ENCODE measurements around the gene CECR2. TPM values are rescaled to one million over a fixed set of nuclear protein-coding genes. Genes with fewer than 3 reads are reported as not detected.
"Not testable (repeated sequence)": the region's sequence is repeated elsewhere in the genome, so short reads cannot be mapped to it uniquely, and the experiment has no call there.

CECR2 gene
- total and polyA plus RNA-seq, 4 experiments from 2014 or later, result not detected

DNA sequence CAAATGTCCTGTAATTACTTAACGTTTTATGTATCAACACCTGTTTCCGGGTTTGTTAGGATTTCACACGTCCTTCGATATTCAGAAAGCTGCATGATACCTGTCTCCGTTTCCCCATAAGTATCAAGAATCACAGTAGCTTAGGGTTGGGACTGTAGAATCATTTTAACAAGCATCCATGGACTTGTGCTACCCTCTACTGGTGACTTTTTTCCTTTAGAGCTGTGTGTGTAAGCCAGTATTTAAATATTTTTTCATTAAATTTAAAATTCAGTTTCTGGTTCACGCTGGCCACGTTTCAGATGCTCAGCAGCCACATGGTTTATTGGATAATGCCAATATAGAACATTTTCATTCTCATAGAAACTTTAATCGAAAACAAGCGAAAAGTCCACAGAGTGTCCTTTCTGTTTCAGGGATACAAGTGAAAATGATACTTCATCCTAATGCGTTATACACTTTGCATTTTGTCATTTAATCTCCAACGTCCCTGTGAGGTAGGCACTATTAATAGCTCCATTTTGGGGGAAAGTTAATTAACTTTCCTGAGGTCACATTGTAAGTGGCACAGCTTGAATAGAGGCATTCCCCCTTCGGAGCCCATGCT lies 132.5 kb downstream of the CECR2 start:
- intact Hi-C loops (cut with micrococcal nuclease), result loop anchor here (1.0 to 5.0 kb wide), 4 partner anchors 296 to 426 kb away; partner anchors contain the start of gene HDHD5
- DNase-seq, result peak; percentile 45 to 62 (median 61)
- ChIA-PET POLR2A (ENCODE audit: partially characterized antibody) (interaction anchor here (0.7 to 1.1 kb wide), 5 partner anchors 296 to 686 kb away, joined by 3 to 7 read pairs (median 4); no protein-coding TSS in a partner anchor), CTCF (ENCODE audit: partially characterized antibody) (interaction anchor here (0.7 to 5.1 kb wide), 32 partner anchors 9 to 588 kb away, joined by 3 to 132 read pairs (median 4); partner anchors contain the start of gene HDHD5)
- Histone ChIP-seq H3K36me3 (ENCODE audit: insufficient read depth, low read length) (no peaks in the 10 kb centered on the region), H3K9me3 (ENCODE audit: control insufficient read depth in 1 of 2, low read length in 2 of 2) (no peaks in the 10 kb centered on the region), H3K4me3 (ENCODE audit: low read length in 2 of 2) (no peak overlapping the region), H3K27me3 (ENCODE audit: insufficient read depth, low read length) (no peaks in the 10 kb centered on the region), H3K4me1 (ENCODE audit: insufficient read depth, low read length) (no peaks in the 10 kb centered on the region), H3K27ac (ENCODE audit: low read depth, low read length) (no peak overlapping the region)
- Mint-ChIP-seq H3K4me3 (no peak overlapping the region), H3K9me3 (no peaks in the 10 kb centered on the region), H3K27ac (no peak overlapping the region), H3K4me1 (peaks cover 0 to 2% (median 0%) of the 10 kb centered on the region in 4 donors), H3K36me3 (no peaks in the 10 kb centered on the region), H3K27me3 (peaks cover 5 to 9% of the 10 kb centered on the region in 2 donors)

DNA sequence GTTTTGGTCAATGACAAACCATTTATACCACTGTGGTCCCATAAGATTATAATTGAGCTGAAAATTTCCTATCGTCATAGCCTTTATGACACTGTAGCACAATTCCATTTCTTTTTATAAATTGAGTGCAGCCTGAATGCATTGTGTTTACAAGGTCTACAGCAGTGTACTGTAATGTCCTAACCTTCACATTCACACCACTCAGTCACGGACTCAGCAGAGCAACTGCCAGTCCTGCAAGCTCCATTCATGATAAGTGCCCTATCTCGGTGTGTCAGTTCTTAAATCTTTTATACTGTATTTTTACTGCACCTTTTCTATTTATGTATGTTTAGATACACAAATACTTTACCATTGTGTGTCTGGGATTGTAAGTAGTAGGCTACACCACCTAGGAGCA lies 138.8 kb downstream of the CECR2 start:
- no peaks in the 10 kb centered on the region for H3K36me3 ChIP-seq (ENCODE audit: insufficient read depth, low read length)
- H3K4me1 ChIP-seq (ENCODE audit: insufficient read depth, low read length), result no peaks in the 10 kb centered on the region
- H3K27ac ChIP-seq (ENCODE audit: low read depth, low read length), result no peak overlapping the region
- Mint-ChIP-seq H3K27ac (no peak overlapping the region), H3K9me3 (no peaks in the 10 kb centered on the region), H3K4me3 (no peak overlapping the region), H3K4me1 (no peaks in the 10 kb centered on the region), H3K27me3 (peaks cover 3 to 6% of the 10 kb centered on the region in 2 donors), H3K36me3 (no peaks in the 10 kb centered on the region)
- intact Hi-C loops (cut with micrococcal nuclease), result no loop called here
- no peaks in the 10 kb centered on the region for H3K9me3 ChIP-seq (ENCODE audit: control insufficient read depth in 1 of 2, low read length in 2 of 2)
- POLR2A ChIA-PET (ENCODE audit: partially characterized antibody), result no interaction called here
- DNase-seq, result no peak
- H3K27me3 ChIP-seq (ENCODE audit: insufficient read depth, low read length), result no peaks in the 10 kb centered on the region
- no peak overlapping the region for H3K4me3 ChIP-seq (ENCODE audit: low read length in 2 of 2)
- CTCF ChIA-PET (ENCODE audit: partially characterized antibody), result no interaction called here

DNA sequence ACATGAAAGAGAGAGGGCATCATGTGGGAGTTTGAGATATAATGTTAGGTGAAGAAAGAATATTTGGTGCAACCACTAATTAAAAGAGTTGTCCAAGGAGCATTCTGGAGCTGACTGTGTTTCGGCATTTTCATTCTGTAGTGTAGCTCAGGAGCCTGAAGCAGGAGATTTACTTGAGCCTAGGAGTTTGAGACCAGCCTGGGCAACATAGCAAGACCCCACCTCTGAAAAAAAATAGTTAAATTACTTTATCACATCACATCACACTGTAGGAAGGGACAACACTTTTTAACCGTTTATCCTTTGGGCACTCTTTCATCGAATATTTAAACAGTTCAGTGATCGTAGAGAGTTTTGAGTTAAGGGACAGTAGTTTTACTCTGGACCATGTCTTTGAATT lies 143.7 kb downstream of the CECR2 start:
- no peaks in the 10 kb centered on the region for H3K9me3 ChIP-seq (ENCODE audit: control insufficient read depth in 1 of 2, low read length in 2 of 2)
- Mint-ChIP-seq H3K4me1 (no peaks in the 10 kb centered on the region), H3K9me3 (no peaks in the 10 kb centered on the region), H3K36me3 (no peaks in the 10 kb centered on the region), H3K27me3 (peaks cover 4 to 9% of the 10 kb centered on the region in 2 donors), H3K4me3 (no peak overlapping the region), H3K27ac (no peak overlapping the region)
- no peaks in the 10 kb centered on the region for H3K36me3 ChIP-seq (ENCODE audit: insufficient read depth, low read length)
- POLR2A ChIA-PET (ENCODE audit: partially characterized antibody), result interaction anchor here (1.2 kb wide), 1 partner anchor 9 kb away, joined by 3 read pairs; no protein-coding TSS in a partner anchor
- no peaks in the 10 kb centered on the region for H3K27me3 ChIP-seq (ENCODE audit: insufficient read depth, low read length)
- CTCF ChIA-PET (ENCODE audit: partially characterized antibody), result no interaction called here
- intact Hi-C loops (cut with micrococcal nuclease), result no loop called here
- no peak for DNase-seq
- no peaks in the 10 kb centered on the region for H3K4me1 ChIP-seq (ENCODE audit: insufficient read depth, low read length)
- no peak overlapping the region for H3K27ac ChIP-seq (ENCODE audit: low read depth, low read length)
- no peak overlapping the region for H3K4me3 ChIP-seq (ENCODE audit: low read length in 2 of 2)

DNA sequence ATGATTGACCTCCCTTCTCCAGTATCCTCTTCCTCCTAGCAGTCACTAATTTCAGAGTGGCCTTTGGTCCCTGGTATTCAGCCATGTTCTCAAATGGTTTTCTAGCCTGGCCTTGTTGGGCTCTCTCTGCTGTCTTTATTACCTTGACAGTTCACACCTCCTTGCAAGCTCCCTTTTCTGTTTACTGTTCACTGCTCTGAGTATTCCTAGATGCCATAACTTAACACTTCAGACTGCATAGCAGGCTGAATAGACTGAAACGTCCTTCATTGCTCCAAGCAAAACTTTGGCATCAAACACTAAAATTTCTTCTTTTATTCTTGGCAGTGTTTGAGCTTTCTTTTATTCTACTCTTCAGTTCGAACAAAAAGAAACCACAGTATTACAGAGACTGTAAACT lies 144.4 kb downstream of the CECR2 start:
- DNase-seq, result no peak
- no peaks in the 10 kb centered on the region for H3K4me1 ChIP-seq (ENCODE audit: insufficient read depth, low read length)
- Mint-ChIP-seq H3K36me3 (no peaks in the 10 kb centered on the region), H3K27ac (no peak overlapping the region), H3K27me3 (peaks cover 4 to 14% of the 10 kb centered on the region in 2 donors), H3K4me1 (no peaks in the 10 kb centered on the region), H3K4me3 (no peak overlapping the region), H3K9me3 (no peaks in the 10 kb centered on the region)
- H3K36me3 ChIP-seq (ENCODE audit: insufficient read depth, low read length), result no peaks in the 10 kb centered on the region
- no peak overlapping the region for H3K27ac ChIP-seq (ENCODE audit: low read depth, low read length)
- intact Hi-C loops (cut with micrococcal nuclease), result no loop called here
- no peak overlapping the region for H3K4me3 ChIP-seq (ENCODE audit: low read length in 2 of 2)
- CTCF ChIA-PET (ENCODE audit: partially characterized antibody), result no interaction called here
- no peaks in the 10 kb centered on the region for H3K9me3 ChIP-seq (ENCODE audit: control insufficient read depth in 1 of 2, low read length in 2 of 2)
- POLR2A ChIA-PET (ENCODE audit: partially characterized antibody), result interaction anchor here (1.2 kb wide), 1 partner anchor 10 kb away, joined by 3 read pairs; no protein-coding TSS in a partner anchor
- H3K27me3 ChIP-seq (ENCODE audit: insufficient read depth, low read length), result no peaks in the 10 kb centered on the region

DNA sequence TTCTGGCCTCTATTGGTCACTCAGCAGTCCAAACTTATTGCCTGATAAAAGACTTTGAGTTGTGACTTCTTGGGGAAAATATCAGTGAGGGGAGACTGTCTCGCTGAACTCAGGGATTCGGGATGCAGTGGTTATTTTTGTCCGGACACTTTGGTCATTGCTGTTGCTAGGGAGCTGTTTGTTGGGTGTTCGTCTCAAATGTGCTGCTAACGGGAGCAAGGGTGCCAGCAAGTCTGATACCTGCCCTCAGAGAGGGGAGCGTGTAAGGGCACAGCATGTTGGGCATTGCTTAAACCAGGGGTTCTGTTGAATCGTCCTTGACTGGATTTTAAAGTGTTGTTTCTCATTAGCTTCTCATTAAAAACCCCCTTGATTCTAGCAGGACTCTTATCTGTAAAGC lies 144.8 kb downstream of the CECR2 start:
- ChIA-PET CTCF (ENCODE audit: partially characterized antibody) (no interaction called here), POLR2A (ENCODE audit: partially characterized antibody) (interaction anchor here (1.2 kb wide), 1 partner anchor 10 kb away, joined by 3 read pairs; no protein-coding TSS in a partner anchor)
- no peak for DNase-seq
- Histone ChIP-seq H3K4me3 (ENCODE audit: low read length in 2 of 2) (no peak overlapping the region), H3K4me1 (ENCODE audit: insufficient read depth, low read length) (no peaks in the 10 kb centered on the region), H3K27ac (ENCODE audit: low read depth, low read length) (no peak overlapping the region), H3K27me3 (ENCODE audit: insufficient read depth, low read length) (no peaks in the 10 kb centered on the region), H3K36me3 (ENCODE audit: insufficient read depth, low read length) (no peaks in the 10 kb centered on the region), H3K9me3 (ENCODE audit: control insufficient read depth in 1 of 2, low read length in 2 of 2) (no peaks in the 10 kb centered on the region)
- intact Hi-C loops (cut with micrococcal nuclease), result no loop called here
- Mint-ChIP-seq H3K36me3 (no peaks in the 10 kb centered on the region), H3K4me3 (no peak overlapping the region), H3K9me3 (no peaks in the 10 kb centered on the region), H3K27ac (no peak overlapping the region), H3K4me1 (no peaks in the 10 kb centered on the region), H3K27me3 (peaks cover 4 to 18% of the 10 kb centered on the region in 2 donors)

DNA sequence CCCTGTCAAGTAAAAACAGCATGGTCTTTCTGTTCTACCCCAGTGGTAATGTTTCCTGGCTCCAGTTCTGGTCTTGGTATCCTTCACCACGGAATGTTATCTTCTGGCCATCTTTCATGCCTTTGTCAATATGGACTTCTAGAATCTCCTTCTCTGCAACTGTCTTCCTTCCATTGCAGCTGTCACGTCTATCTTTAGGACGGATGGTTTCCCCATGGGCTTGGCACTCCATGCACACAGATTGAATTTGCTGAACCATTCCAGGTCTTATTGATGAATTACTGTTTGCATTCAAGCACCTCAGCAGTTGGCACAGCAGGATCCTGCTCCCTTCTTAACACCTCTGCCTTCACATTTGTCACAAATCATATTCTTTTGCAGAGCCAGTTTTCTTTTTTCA lies 149.1 kb downstream of the CECR2 start:
- Mint-ChIP-seq H3K9me3 (no peaks in the 10 kb centered on the region), H3K4me3 (no peak overlapping the region), H3K27me3 (peaks cover 12 to 19% of the 10 kb centered on the region in 2 donors), H3K27ac (no peak overlapping the region), H3K36me3 (no peaks in the 10 kb centered on the region), H3K4me1 (no peaks in the 10 kb centered on the region)
- intact Hi-C loops (cut with micrococcal nuclease), result no loop called here
- H3K27me3 ChIP-seq (ENCODE audit: insufficient read depth, low read length), result no peaks in the 10 kb centered on the region
- no peaks in the 10 kb centered on the region for H3K36me3 ChIP-seq (ENCODE audit: insufficient read depth, low read length)
- no peaks in the 10 kb centered on the region for H3K9me3 ChIP-seq (ENCODE audit: control insufficient read depth in 1 of 2, low read length in 2 of 2)
- no peaks in the 10 kb centered on the region for H3K4me1 ChIP-seq (ENCODE audit: insufficient read depth, low read length)
- ChIA-PET CTCF (ENCODE audit: partially characterized antibody) (interaction anchor here (0.7 to 1.7 kb wide), 2 partner anchors 17 to 444 kb away, joined by 3 read pairs; no protein-coding TSS in a partner anchor), POLR2A (ENCODE audit: partially characterized antibody) (no interaction called here)
- H3K4me3 ChIP-seq (ENCODE audit: low read length in 2 of 2), result no peak overlapping the region
- no peak overlapping the region for H3K27ac ChIP-seq (ENCODE audit: low read depth, low read length)
- DNase-seq, result no peak

DNA sequence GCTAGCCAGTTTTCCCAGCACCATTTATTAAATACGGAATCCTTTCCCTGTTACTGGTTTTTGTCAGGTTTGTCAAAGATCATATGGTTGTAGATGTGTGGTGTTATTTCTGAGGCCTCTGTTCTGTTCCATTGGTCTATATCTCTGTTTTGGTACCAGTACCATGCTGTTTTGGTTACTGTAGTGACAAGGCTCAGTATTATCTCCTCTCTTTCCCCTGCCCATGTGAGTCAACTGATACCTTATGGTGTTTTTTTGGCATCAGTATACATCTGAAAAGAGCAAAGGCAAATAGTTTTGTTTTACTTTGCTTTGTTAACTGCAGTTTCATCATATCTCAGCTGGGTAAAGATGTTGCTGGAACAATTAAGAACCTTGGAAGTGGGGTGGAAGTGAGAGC lies 152.7 kb downstream of the CECR2 start:
- H3K4me3 ChIP-seq (ENCODE audit: low read length in 2 of 2); H3K4me3 Mint-ChIP-seq; H3K27ac ChIP-seq (ENCODE audit: low read depth, low read length); POLR2A ChIA-PET (ENCODE audit: partially characterized antibody); H3K9me3 ChIP-seq (ENCODE audit: control insufficient read depth in 1 of 2, low read length in 2 of 2); H3K36me3 Mint-ChIP-seq; intact Hi-C loops (cut with micrococcal nuclease); H3K27me3 ChIP-seq (ENCODE audit: insufficient read depth, low read length); H3K27ac Mint-ChIP-seq; H3K4me1 ChIP-seq (ENCODE audit: insufficient read depth, low read length); H3K9me3 Mint-ChIP-seq; CTCF ChIA-PET (ENCODE audit: partially characterized antibody); H3K4me1 Mint-ChIP-seq; H3K36me3 ChIP-seq (ENCODE audit: insufficient read depth, low read length); DNase-seq: not testable (repeated sequence)
- peaks cover 21 to 26% of the 10 kb centered on the region in 2 donors for H3K27me3 Mint-ChIP-seq

Measured in CD4-positive, alpha-beta memory T cell (primary cell).